PC-9 (cell line): ENCODE results near the gene IMMP2L. TPM values are rescaled to one million over a fixed set of nuclear protein-coding genes. Genes with fewer than 3 reads are reported as not detected.
A peak's percentile ranks its signal among the peaks of the same experiment; 100 is the strongest.

Source experiments
- BruUV-seq: library from RNA; stranded (reverse); fragments of 400-500 nt; replicated peaks from 2 replicates; lab custom pipeline; 2021; lab: Mats Ljungman, UMichigan
- CTCF ChIA-PET: fragments of 300-600 bp; sonication (Branson Sonifier 250); formaldehyde crosslinking; loops from one replicate; lab custom pipeline; 2022; ENCODE audit warnings: antibody characterized with exemption; lab: Charles Lee
- POLR2A ChIA-PET: fragments of 300-600 bp; sonication (Branson Sonifier 250); formaldehyde crosslinking; loops from one replicate; lab custom pipeline; 2022; ENCODE audit warnings: antibody characterized with exemption; ENCODE audit not compliant: unreplicated experiment; lab: Charles Lee
- DNase-seq, 2 experiments: peaks; one replicate each; pipeline versions ENCODE4 v3.0.0 to v3.0.0-alpha.2; 2015 to 2022; ENCODE audit warnings: mixed read lengths in 1 of 2
- H2AFZ ChIP-seq: fragments of 200-600 bp; sonication (generic); 2 replicates; pipeline ENCODE4 v1.8.1; 2017; ENCODE audit warnings: antibody characterized with exemption
- H3F3A ChIP-seq: fragments of 200-600 bp; sonication (generic); 2 replicates; pipeline ENCODE4 v1.8.1; 2017; ENCODE audit warnings: antibody characterized with exemption, mild to moderate bottlenecking, low read depth; ENCODE audit not compliant: insufficient read depth
- H3K27ac ChIP-seq: fragments of 200-600 bp; sonication (generic); 2 replicates; pipeline ENCODE4 v1.6.1; 2016; ENCODE audit warnings: mixed run types
- H3K27me3 ChIP-seq: fragments of 200-600 bp; sonication (generic); 2 replicates; pipeline ENCODE4 v1.6.1; 2016; ENCODE audit warnings: low read depth, mixed run types; ENCODE audit not compliant: insufficient read depth
- H3K36me3 ChIP-seq: fragments of 200-600 bp; sonication (generic); 2 replicates; pipeline ENCODE4 v1.6.1; 2016; ENCODE audit warnings: low read depth, mixed run types
- H3K4me1 ChIP-seq: fragments of 200-600 bp; sonication (generic); replicated peaks from 2 replicates; pipeline ENCODE4 v1.6.1; 2016; ENCODE audit warnings: mixed run types; ENCODE audit not compliant: insufficient read depth
- H3K4me2 ChIP-seq: fragments of 200-600 bp; sonication (generic); 2 replicates; pipeline ENCODE4 v1.6.1; 2017; ENCODE audit warnings: mixed run types
- H3K4me3 ChIP-seq: fragments of 200-600 bp; sonication (generic); 2 replicates; pipeline ENCODE4 v1.6.1; 2016; ENCODE audit warnings: mixed run types
- H3K79me2 ChIP-seq: fragments of 200-600 bp; sonication (generic); 2 replicates; pipeline ENCODE4 v1.6.1; 2017; ENCODE audit warnings: low read depth, mixed run types
- H3K9me2 ChIP-seq: fragments of 200-600 bp; sonication (generic); 2 replicates; pipeline ENCODE4 v1.8.1; 2017; ENCODE audit warnings: mild to moderate bottlenecking; ENCODE audit not compliant: insufficient read depth
- H3K9me3 ChIP-seq: fragments of 200-600 bp; sonication (generic); 2 replicates; pipeline ENCODE4 v1.8.1; 2016; ENCODE audit warnings: low read depth; ENCODE audit not compliant: insufficient read depth
- H4K20me1 ChIP-seq: fragments of 200-600 bp; sonication (generic); 2 replicates; pipeline ENCODE4 v1.8.1; 2017; ENCODE audit not compliant: insufficient read depth
- CTCF ChIP-seq: fragments of 200-600 bp; sonication (generic); conservative IDR thresholded peaks from 2 replicates; pipeline ENCODE4 v1.6.1; 2017; ENCODE audit warnings: mixed run types, antibody characterized with exemption, mild to moderate bottlenecking, moderate library complexity
- EZH2 ChIP-seq: fragments of 200-600 bp; sonication (generic); IDR thresholded peaks from 2 replicates; pipeline ENCODE4 v1.8.0; 2017; ENCODE audit warnings: antibody characterized with exemption, low read depth
- intact Hi-C: fragments of 100-400 bp; cut with micrococcal nuclease; formaldehyde crosslinking; loops from one replicate; pipeline ENCODE4 v1.10.0; 2022; ENCODE audit not compliant: unreplicated experiment
- total RNA-seq: library from RNA; stranded (reverse); gene quantifications from 2 replicates; pipeline ENCODE4 v1.2.3, GENCODE V29; 2021

IMMP2L gene
- total RNA-seq, 1 experiment from 2014 or later, result 40.5 TPM

DNA sequence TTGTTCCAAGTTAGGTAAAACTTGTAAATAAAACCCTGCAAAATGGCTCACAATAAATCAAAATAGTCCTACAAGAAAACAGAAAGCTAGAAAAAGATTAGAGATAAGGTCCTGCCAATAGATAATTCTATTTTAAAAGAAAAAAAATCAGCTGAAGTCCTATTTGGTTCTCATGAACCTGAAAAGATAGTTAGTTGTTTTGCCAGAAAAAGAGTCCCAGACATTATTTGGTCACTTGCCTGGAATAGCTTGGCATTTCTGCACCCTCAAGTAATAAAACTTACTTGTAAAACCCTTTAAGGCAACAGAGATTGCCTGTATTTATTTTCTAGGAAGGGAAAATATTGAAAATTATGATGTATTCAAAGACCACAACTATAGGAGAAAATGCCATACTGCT, 423.7 kb downstream of the IMMP2L start:
- DNase-seq, result no peak
- Histone ChIP-seq H3F3A (no peaks in the 10 kb centered on the region), H3K27me3 (no peaks in the 10 kb centered on the region), H3K9me3 (no peaks in the 10 kb centered on the region), H3K9me2 (no peaks in the 10 kb centered on the region; the same call in 1 of the 2 replicates), H3K4me1 (0 out of 2 replicates have a peak, but pooled peaks cover 6% of the 10 kb centered on the region), H3K79me2 (no peaks in the 10 kb centered on the region), H2AFZ (no peak overlapping the region), H3K4me3 (no peak overlapping the region), H4K20me1 (no peaks in the 10 kb centered on the region), H3K36me3 (no peaks in the 10 kb centered on the region), H3K4me2 (no peak overlapping the region), H3K27ac (0 out of 2 replicates have a peak overlapping the region, but pooled peaks have one; percentile 13)
- no TSS peak for BruUV-seq
- CTCF ChIA-PET, result no interaction called here
- intact Hi-C loops, result no loop called here
- TF ChIP-seq CTCF (no peak), EZH2 (no peak)
- POLR2A ChIA-PET, result interaction anchor here (0.6 kb wide), 1 partner anchor 1632 kb away, joined by 11 read pairs; no protein-coding TSS in a partner anchor

GRCh38 chr7:111138193-111138569, 424.1 kb downstream of the IMMP2L start:
- TF ChIP-seq CTCF (no peak), EZH2 (no peak)
- intact Hi-C loops, result no loop called here
- Histone ChIP-seq H3K4me1 (0 out of 2 replicates have a peak, but pooled peaks cover 6% of the 10 kb centered on the region), H4K20me1 (no peaks in the 10 kb centered on the region), H3K4me3 (no peak overlapping the region), H3K36me3 (no peaks in the 10 kb centered on the region), H3K9me2 (no peaks in the 10 kb centered on the region; the same call in 1 of the 2 replicates), H3K27me3 (no peaks in the 10 kb centered on the region), H3K4me2 (no peak overlapping the region), H3F3A (no peaks in the 10 kb centered on the region), H3K27ac (0 out of 2 replicates have a peak overlapping the region, but pooled peaks have one; percentile 13), H2AFZ (no peak overlapping the region), H3K79me2 (no peaks in the 10 kb centered on the region), H3K9me3 (no peaks in the 10 kb centered on the region)
- BruUV-seq, result no TSS peak
- CTCF ChIA-PET, result no interaction called here
- peak; percentile 43 to 59 for DNase-seq
- POLR2A ChIA-PET, result interaction anchor here (0.5 to 0.6 kb wide), 2 partner anchors 422 to 1632 kb away, joined by 3 to 11 read pairs; no protein-coding TSS in a partner anchor

DNA sequence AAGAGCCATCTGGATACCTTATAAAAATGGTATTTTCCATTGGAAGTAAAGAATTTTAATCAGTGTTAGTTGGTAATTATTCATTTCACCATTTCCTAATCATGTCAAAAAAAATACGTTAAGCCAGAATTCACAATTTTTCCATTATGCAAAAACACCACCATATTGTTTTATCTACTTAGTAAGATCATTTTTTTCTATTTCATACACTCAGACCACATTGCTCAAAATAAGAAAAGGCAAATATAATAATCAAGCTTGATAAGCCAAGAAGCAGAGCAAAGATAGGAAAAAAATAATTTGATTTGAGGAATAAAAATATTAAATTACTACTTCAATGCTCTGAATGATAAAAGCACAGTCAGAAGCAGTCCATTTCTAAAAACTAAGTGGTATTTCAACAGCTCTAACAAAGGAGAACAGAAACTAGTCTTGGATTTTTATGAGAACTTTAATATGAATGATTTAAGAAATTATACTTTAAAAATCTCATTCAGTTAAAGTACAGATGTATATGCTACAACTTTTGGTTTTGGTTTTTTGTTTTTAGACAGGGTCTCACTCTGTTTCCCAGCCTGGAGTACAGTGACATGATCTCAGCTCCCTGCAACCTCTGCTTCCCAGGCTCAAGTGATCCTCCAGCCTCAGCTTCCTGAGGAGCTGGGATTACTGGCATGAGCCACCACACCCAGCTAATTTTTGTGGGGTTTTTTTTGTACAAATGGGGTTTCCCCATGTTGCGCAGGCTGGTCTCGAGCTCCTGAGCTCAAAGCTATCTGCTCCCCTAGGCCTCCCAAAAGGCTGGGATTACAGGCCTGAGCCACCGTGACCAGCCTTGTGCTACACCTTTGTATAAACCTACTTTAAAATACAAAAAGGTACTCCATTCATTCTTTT, 424.7 kb downstream of the IMMP2L start:
- H3K27ac ChIP-seq, result 0 out of 2 replicates have a peak overlapping the region, but pooled peaks have one; percentile 13
- BruUV-seq, result no TSS peak
- H3K9me2 ChIP-seq, result no peaks in the 10 kb centered on the region; the same call in 1 of the 2 replicates
- H2AFZ ChIP-seq, result no peak overlapping the region
- no peaks in the 10 kb centered on the region for H4K20me1 ChIP-seq
- no peaks in the 10 kb centered on the region for H3K36me3 ChIP-seq
- no peaks in the 10 kb centered on the region for H3F3A ChIP-seq
- no peak overlapping the region for H3K4me2 ChIP-seq
- H3K4me1 ChIP-seq, result 0 out of 2 replicates have a peak, but pooled peaks cover 6% of the 10 kb centered on the region
- H3K27me3 ChIP-seq, result no peaks in the 10 kb centered on the region
- no peak overlapping the region for H3K4me3 ChIP-seq
- CTCF ChIA-PET, result interaction anchor here (0.7 kb wide), 1 partner anchor 106 kb away, joined by 7 read pairs; no protein-coding TSS in a partner anchor
- H3K79me2 ChIP-seq, result no peaks in the 10 kb centered on the region
- TF ChIP-seq EZH2, result no peak
- TF ChIP-seq CTCF, result no peak
- intact Hi-C loops, result no loop called here
- POLR2A ChIA-PET, result interaction anchor here (0.5 to 0.7 kb wide), 2 partner anchors 422 to 423 kb away, joined by 3 to 15 read pairs; no protein-coding TSS in a partner anchor
- H3K9me3 ChIP-seq, result no peaks in the 10 kb centered on the region
- DNase-seq, result peak in 1 of 2 experiments; percentile 18
